OCI-LY1 (cell line): Measurements from ENCODE around the gene ZIC2.
"Not testable (repeated sequence)": the region's sequence is repeated elsewhere in the genome, so short reads cannot be mapped to it uniquely, and the experiment has no call there.

ENCODE experiments used
- H2AFZ ChIP-seq: fragments of 200-600 bp; sonication (generic), shearing (Covaris generic); 2 replicates; pipeline ENCODE4 v1.6.0; 2014; ENCODE audit warnings: antibody characterized with exemption, mild to moderate bottlenecking, low read length
- H3F3A ChIP-seq: fragments of 200-600 bp; sonication (generic), shearing (Covaris generic); 2 replicates; pipeline ENCODE4 v1.6.0; 2014; ENCODE audit warnings: mild to moderate bottlenecking, antibody characterized with exemption, low read length, moderate library complexity; ENCODE audit not compliant: insufficient read depth
- H3K27ac ChIP-seq: fragments of 200-600 bp; sonication (generic); 2 replicates; pipeline ENCODE4 v1.5.1; 2014; ENCODE audit warnings: low read length, mixed run types, mild to moderate bottlenecking, low read depth; ENCODE audit not compliant: poor library complexity, severe bottlenecking
- H3K27me3 ChIP-seq: fragments of 200-600 bp; sonication (generic); 2 replicates; pipeline ENCODE4 v1.6.0; 2014; ENCODE audit warnings: antibody characterized with exemption, mild to moderate bottlenecking, low read length, moderate library complexity; ENCODE audit not compliant: insufficient read depth
- H3K36me3 ChIP-seq: fragments of 200-600 bp; sonication (generic); 2 replicates; pipeline ENCODE4 v1.6.1; 2014; ENCODE audit warnings: mild to moderate bottlenecking, antibody characterized with exemption, low read length, moderate library complexity, mixed read lengths; ENCODE audit not compliant: insufficient read depth
- H3K4me1 ChIP-seq: fragments of 200-600 bp; sonication (generic); 2 replicates; pipeline ENCODE4 v1.5.1; 2014; ENCODE audit warnings: mild to moderate bottlenecking, low read length, moderate library complexity; ENCODE audit not compliant: insufficient read depth, severe bottlenecking
- H3K4me2 ChIP-seq: fragments of 200-600 bp; sonication (generic), shearing (Covaris generic); 2 replicates; pipeline ENCODE4 v1.6.1; 2014; ENCODE audit warnings: low read length
- H3K4me3 ChIP-seq: fragments of 200-600 bp; sonication (generic); 2 replicates; pipeline ENCODE4 v1.5.1; 2014; ENCODE audit warnings: low read length, low read depth, mild to moderate bottlenecking, mixed read lengths; ENCODE audit not compliant: poor library complexity, severe bottlenecking
- H3K79me2 ChIP-seq: fragments of 200-600 bp; shearing (Covaris generic); 2 replicates; pipeline ENCODE4 v1.6.1; 2016; ENCODE audit warnings: mixed run types, low read length, mixed read lengths; ENCODE audit not compliant: insufficient read depth
- H3K9ac ChIP-seq: fragments of 200-600 bp; sonication (generic), shearing (Covaris generic); 2 replicates; pipeline ENCODE4 v1.6.1; 2014; ENCODE audit warnings: mild to moderate bottlenecking, low read length, mixed read lengths
- H3K9me2 ChIP-seq: fragments of 200-600 bp; sonication (generic), shearing (Covaris generic); 2 replicates; pipeline ENCODE4 v1.6.1; 2014; ENCODE audit warnings: low read depth, mild to moderate bottlenecking, low read length, mixed read lengths
- H3K9me3 ChIP-seq: fragments of 200-600 bp; shearing (Covaris generic); 2 replicates; pipeline ENCODE4 v1.6.1; 2014; ENCODE audit warnings: low read length, mixed read lengths
- H4K20me1 ChIP-seq: fragments of 200-600 bp; sonication (generic), shearing (Covaris generic); 2 replicates; pipeline ENCODE4 v1.6.0; 2016; ENCODE audit warnings: mild to moderate bottlenecking, low read length; ENCODE audit not compliant: insufficient read depth
- EZH2 ChIP-seq: fragments of 200-600 bp; sonication (generic), shearing (Covaris generic); IDR thresholded peaks from 2 replicates; pipeline ENCODE4 v1.8.0; 2017; ENCODE audit warnings: borderline replicate concordance, mixed run types, mild to moderate bottlenecking, antibody characterized with exemption, low read length, moderate library complexity, mixed read lengths
- TF ChIP-seq, protein P1 (sequence below): fragments of 200-600 bp; sonication (generic), shearing (Covaris generic); IDR thresholded peaks from 2 replicates; pipeline ENCODE4 v1.5.1; 2017; ENCODE audit warnings: mild to moderate bottlenecking, antibody characterized with exemption, low read length, moderate library complexity, mixed read lengths

ZIC2 gene

GRCh38 chr13:99944102-99944501, 37.5 kb upstream of the ZIC2 start:
- Histone ChIP-seq H3K36me3 (no peaks in the 10 kb centered on the region), H3K27me3 (no peaks in the 10 kb centered on the region), H3K9me3 (no peaks in the 10 kb centered on the region), H3K4me2 (no peak overlapping the region), H3K79me2 (no peaks in the 10 kb centered on the region), H3K4me3 (no peak overlapping the region), H3K9me2 (no peaks in the 10 kb centered on the region), H2AFZ (no peak overlapping the region), H3K27ac (no peak overlapping the region), H3K9ac (no peak overlapping the region), H4K20me1 (no peaks in the 10 kb centered on the region), H3F3A (no peaks in the 10 kb centered on the region), H3K4me1 (no peaks in the 10 kb centered on the region)
- TF ChIP-seq EZH2: no peak
- TF ChIP-seq, protein P1, sequence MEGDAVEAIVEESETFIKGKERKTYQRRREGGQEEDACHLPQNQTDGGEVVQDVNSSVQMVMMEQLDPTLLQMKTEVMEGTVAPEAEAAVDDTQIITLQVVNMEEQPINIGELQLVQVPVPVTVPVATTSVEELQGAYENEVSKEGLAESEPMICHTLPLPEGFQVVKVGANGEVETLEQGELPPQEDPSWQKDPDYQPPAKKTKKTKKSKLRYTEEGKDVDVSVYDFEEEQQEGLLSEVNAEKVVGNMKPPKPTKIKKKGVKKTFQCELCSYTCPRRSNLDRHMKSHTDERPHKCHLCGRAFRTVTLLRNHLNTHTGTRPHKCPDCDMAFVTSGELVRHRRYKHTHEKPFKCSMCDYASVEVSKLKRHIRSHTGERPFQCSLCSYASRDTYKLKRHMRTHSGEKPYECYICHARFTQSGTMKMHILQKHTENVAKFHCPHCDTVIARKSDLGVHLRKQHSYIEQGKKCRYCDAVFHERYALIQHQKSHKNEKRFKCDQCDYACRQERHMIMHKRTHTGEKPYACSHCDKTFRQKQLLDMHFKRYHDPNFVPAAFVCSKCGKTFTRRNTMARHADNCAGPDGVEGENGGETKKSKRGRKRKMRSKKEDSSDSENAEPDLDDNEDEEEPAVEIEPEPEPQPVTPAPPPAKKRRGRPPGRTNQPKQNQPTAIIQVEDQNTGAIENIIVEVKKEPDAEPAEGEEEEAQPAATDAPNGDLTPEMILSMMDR: no peak

DNA sequence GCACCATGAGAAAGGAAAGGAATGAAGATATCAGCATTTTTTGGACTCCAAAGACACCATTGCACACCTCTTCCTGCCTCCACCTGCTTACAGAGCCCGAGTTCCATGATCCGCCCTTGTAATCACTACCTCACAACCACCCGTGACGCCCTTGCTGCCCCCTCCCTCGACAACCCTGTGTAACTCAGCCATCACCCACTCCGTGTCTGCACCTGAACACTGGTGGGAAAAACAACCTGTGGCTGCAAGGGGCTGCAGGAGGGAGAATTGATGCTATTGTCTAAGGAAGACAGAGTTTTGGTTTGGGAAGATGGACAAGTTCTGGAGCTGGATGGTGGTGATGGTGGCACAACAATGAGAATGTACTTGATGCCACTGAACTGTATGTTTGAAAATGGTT, 37.0 kb upstream of the ZIC2 start:
- H3K4me2 ChIP-seq: no peak overlapping the region
- H3K36me3 ChIP-seq: no peaks in the 10 kb centered on the region
- no peaks in the 10 kb centered on the region for H3K27me3 ChIP-seq
- no peaks in the 10 kb centered on the region for H3K4me1 ChIP-seq
- no peak overlapping the region for H2AFZ ChIP-seq
- no peaks in the 10 kb centered on the region for H3K79me2 ChIP-seq
- H3K9ac ChIP-seq: no peak overlapping the region
- H3K9me2 ChIP-seq: no peaks in the 10 kb centered on the region
- H4K20me1 ChIP-seq: no peaks in the 10 kb centered on the region
- no peaks in the 10 kb centered on the region for H3K9me3 ChIP-seq
- no peaks in the 10 kb centered on the region for H3F3A ChIP-seq
- H3K27ac ChIP-seq: no peak overlapping the region
- H3K4me3 ChIP-seq: no peak overlapping the region
- no peak for TF ChIP-seq EZH2
- TF ChIP-seq, protein P1: no peak

DNA sequence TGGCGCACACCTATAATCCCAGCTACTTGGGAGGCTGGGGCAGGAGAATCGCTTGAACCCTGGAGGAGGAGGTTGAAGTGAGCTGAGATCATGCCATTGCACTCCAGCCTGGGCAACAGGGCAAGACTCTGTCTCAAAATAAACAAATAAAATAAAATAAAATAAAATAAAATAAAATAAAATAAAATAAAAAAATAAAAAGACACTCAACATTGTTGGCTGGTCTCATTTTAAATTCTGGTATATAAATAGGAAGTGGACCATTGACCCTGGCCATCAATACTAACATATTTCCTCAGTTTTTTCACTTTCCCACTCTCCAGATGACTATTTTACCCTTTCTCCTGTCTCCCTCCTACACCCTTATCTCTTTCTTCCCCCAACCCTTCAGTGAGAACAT, 36.1 kb upstream of the ZIC2 start:
- not testable (repeated sequence) for H3K9me3 ChIP-seq, H3K4me3 ChIP-seq, H3F3A ChIP-seq, H3K27ac ChIP-seq, H3K9ac ChIP-seq, H3K4me2 ChIP-seq, H3K27me3 ChIP-seq, H2AFZ ChIP-seq, H3K79me2 ChIP-seq, H4K20me1 ChIP-seq, H3K9me2 ChIP-seq, H3K4me1 ChIP-seq, H3K36me3 ChIP-seq

DNA sequence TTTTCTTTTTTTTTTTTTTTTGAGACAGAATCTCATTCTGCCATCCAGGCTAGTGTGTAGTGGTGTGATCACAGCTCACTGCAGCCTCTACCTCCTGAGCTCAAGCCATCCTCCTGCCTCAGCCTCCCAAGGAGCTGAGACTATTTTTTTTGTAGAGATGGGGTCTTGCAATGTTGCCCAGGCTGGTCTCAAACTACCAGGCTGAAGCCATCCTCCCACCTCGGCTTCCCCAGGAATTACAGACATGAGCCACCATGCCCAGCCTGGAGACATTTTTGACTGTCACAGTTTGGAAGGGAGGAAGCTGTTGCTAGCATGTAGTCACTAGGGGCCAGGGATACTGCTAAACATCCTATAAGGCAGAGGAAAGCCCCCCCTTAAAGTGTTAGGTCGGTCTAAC, 33.9 kb upstream of the ZIC2 start:
- Histone ChIP-seq H4K20me1 (no peaks in the 10 kb centered on the region), H3K36me3 (no peaks in the 10 kb centered on the region), H3K4me3 (no peak overlapping the region), H2AFZ (no peak overlapping the region), H3K27me3 (no peaks in the 10 kb centered on the region), H3F3A (no peaks in the 10 kb centered on the region), H3K4me1 (no peaks in the 10 kb centered on the region), H3K27ac (no peak overlapping the region), H3K79me2 (no peaks in the 10 kb centered on the region), H3K4me2 (no peak overlapping the region), H3K9me3 (no peaks in the 10 kb centered on the region), H3K9ac (no peak overlapping the region), H3K9me2 (no peaks in the 10 kb centered on the region)
- TF ChIP-seq, protein P1: no peak
- TF ChIP-seq EZH2: no peak
